Stimulated activated naive CD8-positive, alpha-beta T cell treated with anti-CD3 and anti-CD28 coated beads, Interleukin-15, Interleukin-2, amounts not matched to agents 100 U/mL and 50 U/mL, for 24 hours (primary cell): Measurements from ENCODE around the gene ZSWIM7.
"Not testable (repeated sequence)": the region's sequence is repeated elsewhere in the genome, so short reads cannot be mapped to it uniquely, and the experiment has no call there.

ENCODE experiments used
- ATAC-seq: fragments of 150-1000 bp; cut with Tn5 transposase; one replicate; pipeline ENCODE4 v1.10.0; 2021
- DNase-seq: peaks from one replicate; pipeline ENCODE4 v3.0.0; 2021

Gene ZSWIM7

GRCh38 chr17:15957206-15957605 lies 42.3 kb downstream of the ZSWIM7 start:
- DNase-seq (peak; percentile 38), ATAC-seq (peak; percentile 59)

- no peak for DNase-seq
These were observed 43.5 kb downstream of the ZSWIM7 start for GRCh38 chr17:15955793-15956541.

GRCh38 chr17:15954222-15954621 lies 45.3 kb downstream of the ZSWIM7 start:
- ATAC-seq: no peak
- DNase-seq: no peak

More at GRCh38 chr17:15955793-15956541, 43.5 kb downstream of the ZSWIM7 start:
- ATAC-seq: no peak

- ATAC-seq (no peak), DNase-seq (no peak)
These were observed 46.4 kb downstream of the ZSWIM7 start for GRCh38 chr17:15952916-15953790.

- DNase-seq (no peak), ATAC-seq (no peak)
These were observed 47.4 kb downstream of the ZSWIM7 start for GRCh38 chr17:15952048-15952532.

- ATAC-seq (peak; percentile 7), DNase-seq (no peak)
These were observed 48.0 kb downstream of the ZSWIM7 start for GRCh38 chr17:15951368-15952047.

GRCh38 chr17:15947976-15948752 lies 51.3 kb downstream of the ZSWIM7 start:
- DNase-seq (no peak), ATAC-seq (no peak)

- DNase-seq: no peak
- no peak for ATAC-seq
These were observed 52.2 kb downstream of the ZSWIM7 start for GRCh38 chr17:15947271-15947670.

GRCh38 chr17:15946611-15947120 lies 52.8 kb downstream of the ZSWIM7 start:
- DNase-seq: no peak
- no peak for ATAC-seq

GRCh38 chr17:15945527-15946191 lies 53.8 kb downstream of the ZSWIM7 start:
- ATAC-seq: peak; percentile 16
- DNase-seq: peak; percentile 52

- ATAC-seq (peak; percentile 83), DNase-seq (peak; percentile 72)
These were observed 54.6 kb downstream of the ZSWIM7 start, which contains the start of gene ADORA2B for GRCh38 chr17:15944759-15945526. ADORA2B (plus strand) TSS chr17:15945130; CDS start chr17:15945249, 119 bp downstream.

GRCh38 chr17:15943971-15944758 lies 55.3 kb downstream of the ZSWIM7 start:
- no peak for DNase-seq
- ATAC-seq: no peak

GRCh38 chr17:15942207-15942833 lies 57.2 kb downstream of the ZSWIM7 start:
- DNase-seq (no peak), ATAC-seq (no peak)

GRCh38 chr17:15941781-15942180 lies 57.7 kb downstream of the ZSWIM7 start:
- ATAC-seq (no peak), DNase-seq (no peak)

- DNase-seq, ATAC-seq: not testable (repeated sequence)
These were observed 63.0 kb downstream of the ZSWIM7 start for GRCh38 chr17:15936481-15936880.

GRCh38 chr17:15935891-15936290 lies 63.6 kb downstream of the ZSWIM7 start:
- DNase-seq (no peak), ATAC-seq (no peak)

GRCh38 chr17:15934866-15935265 lies 64.6 kb downstream of the ZSWIM7 start:
- DNase-seq (no peak), ATAC-seq (no peak)

- DNase-seq: no peak
- ATAC-seq: no peak
These were observed 68.1 kb downstream of the ZSWIM7 start for GRCh38 chr17:15931394-15931793.

GRCh38 chr17:15930426-15930825 lies 69.1 kb downstream of the ZSWIM7 start:
- no peak for ATAC-seq

More at GRCh38 chr17:15930426-15930825, 69.1 kb downstream of the ZSWIM7 start:
- no peak for DNase-seq
